Activated effector memory CD4-positive, alpha-beta T cell treated with Interleukin-2 at 50 U/mL for 16 hours (primary cell): ENCODE measurements around the gene BCAT1.
"Not testable (repeated sequence)": the region's sequence is repeated elsewhere in the genome, so short reads cannot be mapped to it uniquely, and the experiment has no call there.

Experiments
- DNase-seq: peaks from one replicate; pipeline ENCODE4 v3.0.0-alpha.2; 2020

Gene BCAT1

DNA sequence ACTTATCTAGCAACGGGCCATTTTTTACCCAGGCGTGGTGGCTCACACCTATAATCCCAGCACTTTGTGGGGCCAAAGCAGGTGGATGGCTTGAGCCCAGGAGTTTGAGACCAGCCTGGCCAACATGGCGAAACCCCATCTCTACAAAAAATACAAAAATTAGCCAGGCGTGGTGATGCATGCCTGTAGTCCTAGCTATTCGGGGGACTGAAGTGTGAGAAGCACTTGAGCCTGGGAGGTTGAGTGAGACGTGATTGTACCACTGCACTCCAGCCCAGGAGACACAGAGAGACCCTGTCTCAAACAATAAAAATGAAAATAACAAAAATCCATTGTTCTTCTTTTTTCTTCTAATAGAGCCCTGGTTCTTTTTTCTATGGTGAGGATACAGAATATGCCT is 7.5 kb upstream of the BCAT1 start:
- DNase-seq: not testable (repeated sequence)

DNA sequence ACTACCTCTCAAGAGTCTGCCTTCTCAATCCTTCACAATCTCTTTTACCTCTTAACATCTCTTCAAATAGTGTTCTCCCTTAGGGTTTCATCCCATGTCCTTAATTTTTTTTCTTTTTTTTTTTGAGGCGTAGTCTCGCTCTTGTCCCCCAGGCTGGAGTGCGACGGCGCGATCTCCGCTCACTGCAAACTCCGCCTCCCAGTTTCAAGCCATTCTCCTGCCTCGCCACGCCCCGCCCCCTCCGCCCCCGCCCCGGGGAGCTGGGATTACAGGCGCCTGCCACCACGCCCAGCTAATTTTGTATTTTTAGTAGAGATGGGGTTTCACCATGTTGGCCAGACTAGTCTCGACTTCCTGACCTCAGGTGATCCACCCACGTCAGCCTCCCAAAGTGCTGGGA is 7.0 kb upstream of the BCAT1 start:
- DNase-seq: no peak

DNA sequence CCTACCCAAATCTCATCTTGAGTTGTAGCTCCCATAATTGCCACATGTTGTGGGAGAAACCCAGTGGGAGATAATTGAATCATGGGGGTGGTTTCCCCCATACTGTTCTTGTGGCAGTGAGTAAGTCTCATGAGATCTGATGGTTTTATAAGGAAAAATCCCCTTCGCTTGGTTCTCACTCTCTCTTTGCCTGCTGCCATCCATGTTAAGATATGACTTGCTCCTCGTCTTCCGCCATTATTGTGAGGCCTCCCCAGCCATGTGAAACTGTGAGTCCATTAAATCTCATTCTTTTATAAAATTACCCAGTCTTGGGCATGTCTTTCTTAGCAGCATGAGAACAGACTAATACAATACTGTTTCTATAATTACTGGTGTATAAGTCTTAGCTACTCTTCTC is 6.5 kb upstream of the BCAT1 start:
- no peak for DNase-seq

DNA sequence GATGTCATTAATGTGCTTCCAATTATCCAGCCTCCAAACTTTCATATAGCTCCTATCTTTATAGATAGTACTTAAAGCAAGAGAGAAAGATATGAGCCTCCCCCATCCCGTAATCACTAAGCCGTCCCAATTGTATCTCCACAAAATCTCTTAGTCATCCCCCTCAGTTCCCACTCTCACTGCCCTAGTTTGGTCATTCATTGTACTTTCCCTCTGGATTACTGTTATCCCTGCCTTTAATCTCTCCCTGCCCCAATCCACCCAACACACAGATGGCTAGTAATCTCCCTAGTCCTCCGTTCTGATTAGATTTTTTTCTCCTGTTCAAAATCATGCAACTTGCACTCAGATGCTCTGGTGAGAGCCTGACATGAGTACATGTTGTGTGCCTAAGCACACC is 5.4 kb upstream of the BCAT1 start:
- DNase-seq: no peak

DNA sequence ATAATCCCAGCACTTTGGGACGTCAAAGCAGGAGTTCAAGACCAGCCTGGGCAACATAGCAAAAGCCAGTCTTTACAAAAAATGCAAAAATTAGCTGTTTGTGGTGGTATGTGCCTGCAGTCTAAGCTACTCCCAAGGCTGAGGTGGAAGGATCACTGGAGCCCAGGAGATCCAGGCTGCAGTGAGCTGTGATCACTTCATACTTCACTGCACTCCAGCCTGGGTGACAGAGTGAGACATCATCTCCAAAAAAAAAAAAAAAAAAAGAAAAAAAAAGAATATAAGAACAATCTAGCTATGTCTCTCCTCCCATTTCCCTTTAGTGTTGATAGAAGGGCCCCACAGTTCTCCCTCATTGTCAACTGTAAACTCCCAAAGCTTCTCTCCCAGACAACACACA is 3.5 kb upstream of the BCAT1 start:
- DNase-seq: no peak

DNA sequence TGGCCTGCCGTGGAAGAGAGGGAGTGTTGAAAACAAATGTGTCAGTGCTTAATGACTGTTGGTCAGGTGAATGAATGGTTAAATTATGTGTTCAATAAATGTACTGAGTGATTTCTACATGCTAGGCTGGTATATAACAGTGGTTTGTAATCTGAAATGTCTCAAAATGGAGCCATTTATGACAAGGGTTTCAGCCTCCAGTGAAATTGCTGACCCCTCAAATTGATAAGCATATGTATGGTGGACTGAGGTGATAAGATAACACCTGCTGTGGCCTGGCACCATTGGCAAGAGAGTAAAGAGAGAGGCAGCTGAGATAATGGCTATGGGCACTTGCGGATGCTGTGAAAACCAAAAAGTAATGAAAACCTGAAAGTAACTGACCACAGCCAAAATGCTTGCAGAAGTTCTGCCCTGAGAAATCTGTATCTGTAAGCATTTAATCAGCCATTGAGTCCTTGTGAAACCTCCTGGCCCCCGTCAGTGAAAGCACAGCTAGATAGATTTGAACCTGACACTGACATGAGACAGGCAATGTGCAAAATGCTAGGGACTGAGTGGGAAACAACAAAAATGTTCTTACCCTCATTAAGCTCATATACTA is 1.4 kb upstream of the BCAT1 start:
- DNase-seq: no peak

DNA sequence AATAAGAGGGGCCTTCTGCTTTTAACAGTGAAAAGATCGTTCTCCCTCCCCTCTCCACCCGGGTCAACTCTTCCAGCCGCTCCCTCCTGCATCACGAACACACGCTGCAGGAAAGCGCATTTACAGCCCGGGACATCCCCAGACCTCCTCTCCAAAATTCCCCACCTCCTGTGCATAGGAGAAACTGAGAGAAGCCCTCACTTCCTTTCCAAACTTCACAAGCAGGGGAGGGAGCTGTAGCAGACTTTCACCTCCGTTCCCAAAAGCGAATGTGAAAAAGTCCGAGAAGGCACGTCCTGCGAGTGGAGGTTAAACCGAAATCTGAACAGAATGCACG is 513 bp downstream of the BCAT1 start:
- no peak for DNase-seq

DNA sequence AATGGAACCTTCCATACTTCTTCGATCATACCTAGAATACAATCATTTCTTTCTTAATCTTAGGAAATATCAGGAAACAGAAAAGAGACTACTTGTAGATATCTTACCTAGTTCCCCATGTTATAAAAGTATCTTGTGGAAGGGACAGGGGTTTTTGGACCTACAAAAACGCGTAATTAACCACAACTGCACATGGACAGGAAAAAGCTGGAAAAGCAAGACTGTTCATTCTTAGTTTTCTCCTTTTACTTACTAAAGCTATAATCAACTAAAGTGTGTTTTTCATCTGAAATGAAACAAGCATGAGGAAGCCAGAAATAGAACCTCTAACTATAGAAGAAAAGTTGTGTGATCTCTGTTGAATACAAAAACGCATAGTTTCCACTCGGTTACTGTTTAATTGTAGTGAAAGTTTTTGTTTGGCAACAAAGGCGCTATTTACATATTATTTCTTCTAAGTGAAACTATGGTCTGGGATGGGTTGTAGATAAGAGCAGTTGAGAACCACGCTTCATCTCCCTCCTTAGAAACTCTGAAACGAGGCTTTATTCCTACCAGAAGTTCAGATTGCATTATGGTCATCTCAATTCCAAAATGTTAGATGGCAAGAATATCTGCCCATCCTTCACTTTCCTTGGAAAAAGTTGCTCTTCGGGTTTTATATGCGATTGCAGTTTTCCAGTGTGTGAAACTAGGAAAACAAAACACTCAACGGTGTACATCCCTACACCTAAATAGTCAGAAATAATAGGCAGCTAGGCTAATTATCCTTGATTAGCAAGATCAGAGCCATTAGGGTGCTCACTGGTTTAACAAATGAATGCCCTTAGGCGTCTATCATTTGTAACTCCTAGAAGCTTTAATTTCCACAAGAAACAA is 1.1 kb downstream of the BCAT1 start:
- no peak for DNase-seq

DNA sequence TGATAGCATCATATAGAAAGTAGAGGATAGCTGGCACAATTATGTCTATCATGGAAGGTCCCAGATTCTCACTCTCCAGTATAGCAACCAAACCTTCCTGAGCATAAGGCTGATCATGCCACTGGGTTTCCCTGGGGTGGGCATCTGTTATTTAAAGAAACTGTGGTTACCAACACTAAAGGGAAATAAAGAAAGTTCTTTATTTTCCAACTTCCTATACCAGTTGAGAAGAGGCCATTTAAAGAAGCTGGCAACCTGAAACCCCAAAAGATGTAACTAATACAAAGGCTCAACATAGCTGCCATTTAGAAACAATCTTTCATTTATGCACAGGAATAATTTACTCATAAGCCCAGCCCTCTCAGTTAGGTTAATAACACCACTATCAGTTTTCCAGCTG is 3.1 kb downstream of the BCAT1 start:
- DNase-seq: no peak

DNA sequence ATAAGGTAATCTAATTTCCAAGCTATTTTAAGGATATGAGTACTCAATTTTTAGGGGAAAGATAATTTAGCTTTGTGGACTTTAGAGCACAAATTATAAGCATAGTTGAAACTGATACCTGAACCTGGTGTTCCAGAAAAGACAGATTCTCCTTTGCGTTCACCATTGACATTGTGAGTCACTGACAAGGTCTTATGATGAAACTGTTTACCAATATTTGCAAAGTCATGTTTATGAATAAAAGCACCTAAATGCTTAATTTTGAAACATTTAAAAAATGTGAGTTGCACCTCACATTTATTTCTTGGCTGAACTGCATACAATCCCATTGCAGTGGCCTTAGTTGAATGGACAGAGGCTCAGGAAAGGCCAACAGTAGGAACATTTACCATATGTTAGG is 3.9 kb downstream of the BCAT1 start:
- no peak for DNase-seq

DNA sequence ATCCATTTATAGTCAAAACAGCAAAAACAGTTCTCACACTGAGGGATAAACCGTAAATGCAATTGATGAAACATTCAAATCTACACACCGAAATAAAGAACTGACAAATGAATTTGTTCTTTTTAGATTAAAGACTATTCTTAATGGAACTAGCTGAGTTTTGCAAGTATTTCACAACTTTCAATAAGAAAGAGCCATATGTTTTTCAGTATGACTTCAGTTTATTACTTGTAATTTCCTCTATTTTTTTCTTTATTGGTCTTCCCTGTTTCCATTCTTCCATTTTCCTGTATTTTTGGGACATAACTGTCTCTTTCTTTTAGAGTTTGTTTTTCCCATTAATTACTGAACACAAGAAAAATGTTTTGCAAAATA is 4.3 kb downstream of the BCAT1 start:
- no peak for DNase-seq

DNA sequence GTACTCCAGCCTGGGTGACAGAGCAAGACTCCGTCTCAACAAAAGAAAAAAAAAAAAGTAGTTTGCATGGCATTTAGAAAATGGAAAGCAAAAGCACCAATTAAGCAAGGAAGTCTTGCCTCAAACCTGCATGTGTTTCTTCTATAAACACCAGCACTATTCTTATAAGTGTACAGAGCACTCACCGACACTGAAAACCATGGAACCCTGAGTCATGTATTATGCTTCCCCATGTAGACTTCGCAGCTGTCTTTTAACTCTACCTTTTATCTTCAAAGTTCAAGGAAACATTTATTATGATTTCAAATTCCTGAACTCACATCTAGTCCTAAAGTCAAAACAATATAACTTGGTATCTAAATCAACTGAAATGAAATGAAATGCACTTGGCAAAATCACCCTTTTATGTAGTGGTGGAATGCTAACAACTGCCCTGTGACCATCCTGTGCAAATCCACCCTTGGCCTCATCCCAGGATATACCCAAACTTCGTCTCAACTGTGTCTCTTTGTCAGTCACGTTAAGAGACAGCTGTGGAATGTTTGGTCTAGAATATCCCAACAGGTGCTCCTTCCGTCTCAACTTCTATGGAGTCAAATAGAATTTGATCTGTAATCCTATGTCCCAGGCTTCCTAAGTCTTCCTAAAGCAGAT is 4.8 kb downstream of the BCAT1 start:
- DNase-seq: no peak

DNA sequence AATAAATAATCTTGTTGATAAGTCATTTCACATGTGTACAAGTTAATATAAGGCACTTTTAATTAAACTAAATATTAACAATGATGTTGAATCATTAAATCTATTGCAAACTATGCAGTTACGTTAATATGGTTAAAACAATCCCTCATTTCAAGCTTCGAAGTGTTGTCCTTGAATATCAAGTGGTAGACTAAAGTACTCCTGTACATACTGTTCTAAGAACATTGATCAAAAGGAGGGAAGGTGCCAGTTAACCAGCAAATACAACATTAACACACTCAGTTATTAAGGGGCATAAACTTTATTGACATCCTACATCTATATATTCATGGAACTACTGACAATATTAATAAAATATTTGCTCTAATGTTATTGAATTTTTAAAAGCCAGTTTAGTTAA is 8.7 kb downstream of the BCAT1 start:
- DNase-seq: no peak

DNA sequence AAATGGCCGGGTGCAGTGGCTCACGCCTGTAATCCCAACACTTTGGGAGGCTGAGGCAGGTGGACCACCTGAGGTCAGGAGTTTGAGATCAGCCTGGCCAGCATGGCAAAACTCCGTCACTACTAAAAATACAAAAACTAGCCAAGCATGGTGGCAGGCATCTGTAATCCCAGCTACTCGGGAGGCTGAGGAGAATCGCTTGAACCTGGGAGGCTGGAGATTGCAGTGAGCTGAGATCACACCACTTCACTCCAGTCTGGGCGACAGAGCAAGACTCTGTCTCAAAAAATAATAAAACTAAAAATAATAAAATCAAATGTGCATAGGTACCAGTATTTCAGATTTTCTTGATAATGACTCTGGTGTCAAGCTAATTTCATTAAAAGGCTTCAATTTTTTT is 9.3 kb downstream of the BCAT1 start:
- not testable (repeated sequence) for DNase-seq

DNA sequence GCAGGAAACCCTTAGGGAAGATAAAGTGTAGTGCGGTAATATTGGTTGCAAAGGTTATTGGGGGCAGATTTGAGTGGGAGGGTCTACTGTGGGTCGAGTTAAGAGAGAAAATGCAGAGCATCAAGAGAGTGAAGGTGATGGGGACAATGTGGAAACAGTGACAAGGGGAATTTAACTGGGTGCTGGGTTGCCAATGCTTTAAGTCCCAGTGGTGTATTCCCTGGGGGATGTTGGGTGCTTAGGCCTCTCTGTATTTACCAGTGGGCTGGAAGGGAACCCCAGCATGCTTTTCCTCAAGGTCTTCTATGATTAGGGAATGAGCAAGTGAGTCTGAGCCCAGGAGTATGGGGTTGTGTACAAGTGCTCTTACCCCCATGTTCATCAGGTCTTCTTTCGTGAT is 10.6 kb downstream of the BCAT1 start:
- DNase-seq: no peak

DNA sequence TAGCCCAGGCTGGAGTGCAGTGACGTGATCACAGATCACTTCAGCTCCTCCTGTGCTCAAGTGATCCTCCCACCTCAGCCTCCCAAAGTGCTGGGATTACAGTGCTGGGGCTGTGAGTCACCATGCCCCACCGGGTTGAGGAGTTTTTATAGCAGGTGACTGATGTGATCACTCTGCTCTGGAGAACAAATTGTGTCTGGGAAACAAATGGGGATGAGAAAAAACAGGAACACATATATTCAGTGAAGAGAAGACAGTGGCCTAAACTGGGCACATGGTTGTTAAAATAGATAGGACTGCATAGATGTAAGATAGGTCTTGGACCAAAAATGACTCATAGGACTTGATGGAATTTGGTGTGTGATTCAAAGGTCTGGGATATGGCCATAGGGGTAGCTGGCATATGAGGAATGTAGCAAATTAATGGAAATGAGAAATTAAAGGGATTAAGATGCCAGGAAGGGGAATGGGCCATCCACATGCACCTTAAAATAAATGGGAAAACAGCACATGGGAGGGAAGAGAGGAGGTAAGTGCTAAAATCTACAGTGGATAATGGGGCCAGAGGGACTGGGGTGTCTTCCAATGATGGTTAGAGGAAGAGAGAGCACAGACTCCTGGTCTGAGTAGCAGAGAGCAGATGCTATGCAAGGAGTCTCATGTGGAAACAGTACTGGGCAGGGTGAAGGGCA is 11.2 kb downstream of the BCAT1 start:
- DNase-seq: no peak

DNA sequence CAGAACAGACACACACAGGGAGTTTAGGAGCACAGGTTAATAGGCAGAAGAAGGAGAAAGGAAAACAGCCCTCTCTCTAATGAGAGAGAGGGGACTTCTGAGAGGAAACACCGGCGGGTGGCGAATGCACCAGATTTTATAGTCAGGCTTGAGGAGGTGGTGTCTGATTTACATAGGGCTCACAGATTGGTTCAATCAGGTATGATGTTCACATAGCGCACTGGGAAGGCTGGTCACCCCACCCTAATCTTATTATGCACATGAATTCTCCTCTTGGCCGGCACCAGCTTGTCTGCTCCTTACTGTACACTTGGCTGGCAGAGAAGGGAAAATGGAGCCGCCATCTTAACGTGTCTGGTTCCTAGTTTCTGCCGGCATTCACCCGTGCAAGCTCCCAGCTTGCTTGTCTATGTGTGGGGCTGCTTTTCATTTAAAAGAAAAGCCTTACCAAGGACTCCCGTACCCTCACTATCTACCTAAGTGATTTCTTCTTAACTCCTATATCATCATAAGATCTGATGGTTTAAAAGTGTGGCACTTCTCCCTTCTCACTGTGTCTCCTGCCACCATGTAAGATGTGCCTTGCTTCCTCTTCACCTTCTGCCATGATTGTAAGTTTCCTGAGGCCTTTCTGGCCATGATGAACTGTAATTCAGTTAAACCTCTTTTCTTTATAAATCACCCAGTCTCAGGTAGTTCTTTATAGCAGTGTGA is 15.1 kb downstream of the BCAT1 start:
- no peak for DNase-seq

DNA sequence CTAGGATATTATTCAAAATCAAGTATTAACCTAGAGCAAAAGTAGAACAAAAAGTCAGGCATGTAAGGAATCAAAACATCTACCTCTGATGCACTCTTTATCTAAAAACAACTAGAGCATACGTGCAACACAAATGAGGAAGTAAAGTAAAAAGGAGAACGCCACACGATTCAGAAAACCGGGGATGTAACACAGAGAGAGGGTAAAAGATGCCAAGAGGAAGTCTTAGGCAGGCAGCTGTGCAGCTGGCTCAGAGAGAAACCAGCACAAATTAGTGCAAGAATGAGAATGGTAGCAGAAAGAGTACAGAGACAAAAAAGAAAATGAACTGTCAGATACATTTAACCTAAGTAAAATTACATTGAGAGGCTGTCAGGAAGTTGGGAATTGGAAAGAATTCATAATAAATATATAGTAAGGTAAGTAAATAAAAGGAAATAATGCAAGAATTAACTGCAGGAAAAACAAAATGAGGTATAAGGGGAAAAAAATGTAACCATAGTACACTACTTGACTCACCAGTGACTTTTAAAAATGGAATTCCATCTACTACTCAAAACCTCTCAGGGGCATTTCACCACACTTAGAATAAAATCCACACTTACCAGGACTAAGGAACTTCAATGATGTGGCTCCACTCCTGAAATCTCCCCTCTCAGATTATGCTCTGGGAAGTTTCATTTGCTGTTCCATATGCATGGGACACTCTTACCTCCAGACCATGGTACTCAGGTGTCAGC is 17.1 kb downstream of the BCAT1 start:
- DNase-seq: no peak

DNA sequence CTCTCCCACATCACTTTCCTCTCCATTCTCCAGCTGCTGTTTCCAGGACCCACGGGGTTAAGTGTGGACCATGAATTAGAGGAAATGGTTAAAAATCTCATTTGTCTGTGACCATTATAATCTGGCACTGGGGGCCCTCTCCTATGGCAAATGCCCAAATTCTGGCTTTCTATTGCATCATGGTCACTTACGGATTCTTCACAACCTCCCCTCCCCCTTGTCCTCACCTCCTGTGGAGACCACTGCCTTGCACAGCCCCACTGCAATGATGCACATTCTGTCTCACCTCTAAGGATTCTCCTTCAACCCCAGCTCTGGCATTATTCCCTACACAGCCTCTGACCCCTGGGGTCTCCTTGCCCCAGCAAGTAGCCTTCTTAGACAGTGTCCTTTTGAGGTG is 18.9 kb downstream of the BCAT1 start:
- no peak for DNase-seq

DNA sequence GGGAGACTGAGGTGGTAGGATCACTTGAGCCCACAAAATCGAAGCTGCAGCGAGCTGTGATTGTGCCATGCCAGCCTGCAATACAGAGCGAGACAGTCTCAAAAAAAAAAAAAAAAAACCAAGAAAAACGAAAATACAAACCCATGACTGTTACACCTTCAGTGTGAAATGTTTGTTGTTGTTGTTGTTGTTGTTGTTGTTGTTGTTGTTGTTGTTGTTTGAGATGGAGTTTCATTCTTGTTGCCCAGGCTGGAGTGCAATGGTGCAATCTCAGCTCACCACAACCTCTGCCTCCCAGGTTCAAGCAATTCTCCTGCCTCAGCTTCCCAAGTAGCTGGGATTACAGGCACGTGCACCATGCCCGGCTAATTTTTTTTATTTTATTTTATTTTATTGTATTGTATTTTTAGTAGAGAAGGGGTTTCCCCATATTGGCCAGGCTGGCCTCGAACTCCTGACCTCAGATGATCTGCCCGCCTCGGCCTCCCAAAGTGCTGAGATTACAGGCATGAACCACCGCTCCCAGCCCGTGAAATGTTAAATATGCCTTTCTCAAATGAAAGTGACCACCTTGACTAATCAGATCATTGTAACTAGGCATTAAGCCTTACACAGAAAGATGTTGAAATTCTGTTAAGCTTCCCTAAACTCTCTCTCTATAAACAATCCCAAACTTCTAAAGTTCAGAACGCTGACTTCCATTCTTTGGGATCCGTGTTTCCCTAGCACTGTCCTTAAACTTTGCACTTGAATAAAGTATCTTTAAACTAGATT is 20.2 kb downstream of the BCAT1 start:
- not testable (repeated sequence) for DNase-seq

DNA sequence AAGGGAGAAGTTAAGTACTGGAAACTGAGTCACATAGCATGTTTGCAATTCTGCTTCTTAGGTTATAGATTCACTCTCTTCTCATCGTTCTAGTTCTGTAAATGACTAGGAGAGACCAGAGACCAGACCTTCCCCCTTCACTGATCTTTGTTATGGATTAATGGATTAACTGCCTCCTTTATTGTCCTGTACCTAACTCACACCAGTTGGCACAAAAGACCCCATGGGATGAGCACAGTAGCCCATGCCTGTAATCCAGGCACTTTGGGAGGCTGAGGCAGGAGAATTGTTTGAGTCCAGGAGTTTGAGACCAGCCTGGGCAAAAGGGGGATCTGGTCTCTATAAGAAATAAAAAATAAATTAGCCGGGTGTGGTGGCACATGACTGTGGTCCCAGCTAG is 20.8 kb downstream of the BCAT1 start:
- no peak for DNase-seq

DNA sequence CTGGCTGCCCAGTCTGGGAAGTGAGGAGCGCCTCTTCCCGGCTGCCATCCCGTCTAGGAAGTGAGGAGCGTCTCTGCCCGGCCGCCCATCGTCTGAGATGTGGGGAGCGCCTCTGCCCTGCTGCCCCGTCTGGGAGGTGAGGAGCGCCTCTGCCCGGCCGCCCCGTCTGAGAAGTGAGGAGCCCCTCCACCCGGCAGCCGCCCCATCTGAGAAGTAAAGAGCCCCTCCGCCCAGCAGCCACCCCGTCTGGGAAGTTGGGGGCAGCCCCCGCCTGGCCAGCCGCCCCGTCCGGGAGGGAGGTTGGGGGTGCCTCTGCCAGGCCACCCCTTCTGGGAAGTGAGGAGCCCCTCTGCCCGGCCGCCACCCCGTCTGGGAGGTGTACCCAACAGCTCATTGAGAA is 22.8 kb downstream of the BCAT1 start:
- not testable (repeated sequence) for DNase-seq
